ENCODE results near the gene PPM1E. TPM values are rescaled to one million over a fixed set of nuclear protein-coding genes. Genes with fewer than 3 reads are reported as not detected.

PPM1E gene
- total and polyA plus RNA-seq, 2 of the 4 experiments (the other 2 are of a cell fraction), result under 0.01 to 0.05 TPM

DNA sequence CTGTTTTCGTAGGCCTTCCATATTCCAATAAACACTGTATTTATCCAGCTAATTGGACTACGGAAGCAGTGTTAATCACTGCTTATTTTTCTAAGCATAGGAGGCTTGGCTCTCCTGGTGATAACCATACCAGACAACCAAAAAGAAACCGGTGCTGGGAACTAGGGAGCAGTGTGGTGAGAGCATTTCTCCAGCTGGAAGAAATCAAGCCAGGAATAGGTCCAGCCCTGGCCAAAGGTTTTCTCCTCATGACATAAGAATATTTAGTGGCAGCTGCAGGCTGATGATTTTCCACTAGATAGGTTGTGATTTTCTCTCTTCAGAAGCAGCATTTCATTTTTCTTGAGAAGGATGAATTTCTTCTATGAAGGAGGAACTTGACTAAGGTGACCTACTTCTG is 209.6 kb downstream of the PPM1E start:
- H3K18ac ChIP-seq (ENCODE audit: low read depth, low read length), result no peak overlapping the region
- no peaks in the 10 kb centered on the region for H3K36me3 ChIP-seq (ENCODE audit: control insufficient read depth, insufficient read depth, low read length)
- no peaks in the 10 kb centered on the region for H4K20me1 ChIP-seq (ENCODE audit: insufficient read depth, low read length)
- no peak overlapping the region for H3K14ac ChIP-seq (replicated peaks; ENCODE audit: low read depth, low read length)
- no CpG with 5 or more reads among the region's 3 CpGs for WGBS, 2 experiments (ENCODE audit: extremely low coverage in 2 of 2, insufficient read length in 1 of 2)
- no peak overlapping the region for H2BK120ac ChIP-seq (ENCODE audit: low read depth, low read length)
- no peak overlapping the region for H2AK9ac ChIP-seq (replicated peaks; ENCODE audit: low read depth, low read length, poor library complexity)
- peaks cover 5% of the 10 kb centered on the region for H3K9me1 ChIP-seq (ENCODE audit: insufficient read depth, low read length)
- H4K91ac ChIP-seq (ENCODE audit: insufficient read depth, low read depth, low read length), result no peak overlapping the region
- H2BK20ac ChIP-seq (ENCODE audit: low read depth, low read length), result no peak overlapping the region
- TF ChIP-seq, protein P1, sequence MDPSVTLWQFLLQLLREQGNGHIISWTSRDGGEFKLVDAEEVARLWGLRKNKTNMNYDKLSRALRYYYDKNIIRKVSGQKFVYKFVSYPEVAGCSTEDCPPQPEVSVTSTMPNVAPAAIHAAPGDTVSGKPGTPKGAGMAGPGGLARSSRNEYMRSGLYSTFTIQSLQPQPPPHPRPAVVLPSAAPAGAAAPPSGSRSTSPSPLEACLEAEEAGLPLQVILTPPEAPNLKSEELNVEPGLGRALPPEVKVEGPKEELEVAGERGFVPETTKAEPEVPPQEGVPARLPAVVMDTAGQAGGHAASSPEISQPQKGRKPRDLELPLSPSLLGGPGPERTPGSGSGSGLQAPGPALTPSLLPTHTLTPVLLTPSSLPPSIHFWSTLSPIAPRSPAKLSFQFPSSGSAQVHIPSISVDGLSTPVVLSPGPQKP (IDR thresholded peaks at IDR 0.05; ENCODE audit: borderline replicate concordance, low read depth, low read length), result no peak
- TF ChIP-seq RAD21 (IDR thresholded peaks at IDR 0.05; ENCODE audit: low read length), result no peak
- no peak for TF ChIP-seq FOS (IDR thresholded peaks at IDR 0.05; ENCODE audit: low read depth, low read length)
- no peak for TF ChIP-seq NFE2L2 (IDR thresholded peaks at IDR 0.05; ENCODE audit: low read depth, low read length)
- intact Hi-C loops (cut with micrococcal nuclease), result no loop called here
- no peak overlapping the region for H3K27ac ChIP-seq (ENCODE audit: insufficient read depth, low read length)
- no peak overlapping the region for H3K4me2 ChIP-seq (ENCODE audit: low read depth, low read length)
- ChIA-PET POLR2A (ENCODE audit: unreplicated experiment) (no interaction called here), CTCF (interaction anchor here (0.7 kb wide), 1 partner anchor 105 kb away, joined by 3 read pairs; no protein-coding TSS in a partner anchor)
- H2BK15ac ChIP-seq (ENCODE audit: low read depth, low read length), result no peak overlapping the region
- H3K4ac ChIP-seq (ENCODE audit: low read depth, low read length), result no peak overlapping the region
- in situ Hi-C loops (cut with MboI; ENCODE audit: low sequenced_read_pairs), result no loop called here
- no peaks in the 10 kb centered on the region for H3K27me3 ChIP-seq (ENCODE audit: control insufficient read depth, insufficient read depth, low read length)
- dilution Hi-C loops (cut with HindIII; ENCODE audit: low sequenced_read_pairs, unreplicated experiment), result no loop called here
- no peaks in the 10 kb centered on the region for H3K9me3 ChIP-seq (ENCODE audit: control insufficient read depth, insufficient read depth, low read length)
- H3K56ac ChIP-seq (ENCODE audit: extremely low read depth, insufficient read depth, low read length), result no peak overlapping the region
- no peak overlapping the region for H3K9ac ChIP-seq (ENCODE audit: low read depth, low read length)
- H4K8ac ChIP-seq (ENCODE audit: low read depth in 2 of 2, low read length in 2 of 2), result no peak overlapping the region
- H2AFZ ChIP-seq (replicated peaks; ENCODE audit: low read length, poor library complexity), result no peak overlapping the region
- H4K5ac ChIP-seq (ENCODE audit: low read depth, low read length), result no peak overlapping the region
- no peak overlapping the region for H2BK5ac ChIP-seq (ENCODE audit: low read depth, low read length, poor library complexity, severe bottlenecking)
- ATAC-seq (ENCODE audit: low read depth) (no peak), DNase-seq (no peak)
- no peak overlapping the region for H2AK5ac ChIP-seq (ENCODE audit: low read depth, low read length)
- H3K4me1 ChIP-seq (ENCODE audit: control insufficient read depth, insufficient read depth, low read length), result peaks cover 7% of the 10 kb centered on the region
- BruUV-seq (replicated peaks), result no TSS peak
- no peaks in the 10 kb centered on the region for H3K79me1 ChIP-seq (ENCODE audit: low read depth in 1 of 2, low read length in 2 of 2)
- no peak overlapping the region for H3K23ac ChIP-seq (ENCODE audit: low read depth, low read length)
- no peak overlapping the region for H3K4me3 ChIP-seq (ENCODE audit: insufficient read depth, low read depth, low read length)

Data from IMR-90 (cell line).